HG03045 (cell line): ENCODE measurements around the gene ZNF773.
"Not testable (repeated sequence)": the region's sequence is repeated elsewhere in the genome, so short reads cannot be mapped to it uniquely, and the experiment has no call there.

Experiments used
- ATAC-seq: cut with Tn5 transposase; IDR thresholded peaks from one replicate; pipeline ENCODE4 v1.9.1; 2021; ENCODE audit warnings: mild to moderate bottlenecking, moderate library complexity; ENCODE audit not compliant: unreplicated experiment

ZNF773 gene

GRCh38 chr19:57499680-57500395, at the start of gene ZNF773:
Gene ZNF773, plus strand, starts transcription at chr19:57499938. Its CDS starts 143 bp downstream, at chr19:57500081.
- ATAC-seq, result peak; percentile 98

DNA sequence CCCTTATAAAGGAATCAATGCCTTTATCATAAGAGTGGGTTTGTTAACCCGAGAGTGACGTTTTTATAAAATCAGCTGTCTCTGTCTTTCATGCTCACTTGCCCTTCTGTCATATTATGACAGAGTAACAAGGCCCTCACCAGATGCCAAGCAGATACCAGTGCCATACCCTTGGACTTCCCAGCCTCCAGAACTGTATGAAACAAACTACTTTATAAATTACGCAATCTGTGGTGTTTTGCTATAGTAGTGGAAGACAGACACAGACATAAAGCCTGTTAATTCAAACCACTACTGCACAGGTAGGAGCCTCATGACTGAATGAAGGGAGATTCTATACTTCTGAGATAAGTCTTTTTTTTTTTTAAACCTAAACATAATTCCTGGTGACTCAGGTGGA, 47.4 kb upstream of the ZNF773 start:
- ATAC-seq, result no peak

DNA sequence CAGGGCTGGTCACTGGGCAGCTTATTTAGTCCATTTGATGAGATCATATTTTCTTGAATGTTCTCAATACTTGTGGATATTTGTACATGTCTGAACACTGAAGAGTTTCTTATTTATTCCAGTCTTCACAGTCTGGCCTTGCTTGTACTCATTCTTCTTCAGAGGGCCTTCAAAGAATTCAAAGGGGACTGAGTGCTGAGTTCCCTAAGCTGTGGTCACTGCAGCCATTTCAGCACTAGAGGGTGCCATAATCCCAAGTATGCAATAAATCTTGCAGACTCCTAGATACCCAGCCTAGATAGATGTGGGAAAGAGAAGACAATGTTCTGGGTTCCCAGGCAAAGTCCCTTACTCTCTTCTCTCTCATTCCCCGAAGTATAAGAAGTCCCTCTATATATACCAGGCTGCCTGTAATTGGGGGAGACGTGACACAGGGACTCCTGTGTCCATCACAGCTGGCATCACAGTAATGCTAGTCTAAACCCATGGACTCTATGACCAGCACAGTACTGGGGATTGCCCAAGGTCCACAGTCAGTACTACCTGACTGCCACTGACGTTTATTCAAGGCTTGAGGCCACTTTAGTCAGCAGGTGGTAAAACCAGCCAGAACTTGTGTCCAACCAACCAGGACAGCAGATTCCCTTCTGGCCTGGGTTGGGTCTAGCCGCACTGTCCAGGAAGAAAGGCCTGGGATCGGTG, 33.9 kb upstream of the ZNF773 start:
- ATAC-seq, result no peak

- no peak for ATAC-seq
These were observed 33.2 kb upstream of the ZNF773 start for GRCh38 chr19:57466489-57466888.

- no peak for ATAC-seq
These were observed 26.1 kb upstream of the ZNF773 start for GRCh38 chr19:57473646-57474045.

GRCh38 chr19:57477191-57478008, 22.3 kb upstream of the ZNF773 start, which contains the start of gene ZNF772:
Gene ZNF772, minus strand, starts transcription at chr19:57477566. Its CDS starts 257 bp downstream, at chr19:57477309.
- peak; percentile 84 for ATAC-seq

DNA sequence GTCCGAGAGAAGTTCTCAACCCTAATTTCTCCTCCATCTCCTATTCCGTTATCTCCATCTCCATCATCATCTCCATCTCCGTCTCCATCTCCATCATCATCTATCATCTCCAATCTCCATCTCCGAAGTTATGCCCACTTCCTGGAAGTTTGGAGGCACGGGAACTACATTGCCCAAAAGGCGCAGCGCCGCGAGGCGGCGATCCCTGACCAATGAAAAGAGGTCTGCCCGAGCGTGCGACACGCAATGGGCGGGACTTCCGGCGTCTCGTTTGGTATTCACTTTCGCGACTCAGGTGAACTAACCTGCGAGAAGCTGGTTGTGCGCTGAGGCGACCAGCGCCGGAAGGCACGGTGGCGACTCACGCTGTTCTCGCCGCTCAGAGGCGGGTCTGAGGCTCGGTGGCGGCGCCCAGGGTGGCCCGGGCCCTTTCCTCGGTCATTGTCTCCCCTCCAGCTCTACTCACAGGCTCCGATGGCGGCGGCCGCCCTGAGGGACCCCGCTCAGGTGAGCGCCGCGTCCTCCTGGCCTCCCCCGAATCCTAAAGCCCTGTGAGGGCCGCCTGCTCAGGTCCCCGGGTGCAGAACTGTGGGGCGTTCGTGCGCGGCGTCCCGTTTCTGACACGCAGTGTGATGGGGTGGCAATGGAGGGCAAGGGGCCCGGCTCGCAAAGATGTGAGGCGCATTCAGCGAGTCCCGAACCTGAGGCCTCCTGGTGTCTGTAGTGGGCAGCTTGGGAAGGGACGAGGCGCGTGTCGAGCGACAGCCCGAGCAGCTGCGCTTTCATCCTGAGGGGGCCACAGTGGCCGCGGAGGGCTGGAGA, 12.1 kb upstream of the ZNF773 start, which contains the start of gene ZNF419:
Gene ZNF419 (plus strand): TSS at position 274 of the 822 bp plus-strand sequence. CDS start 201 bp downstream, at position 475.
- peak; percentile 91 for ATAC-seq

- not testable (repeated sequence) for ATAC-seq
These were observed 11.5 kb upstream of the ZNF773 start for GRCh38 chr19:57488299-57488644.

- ATAC-seq, result not testable (repeated sequence)
These were observed 432 bp upstream of the ZNF773 start for GRCh38 chr19:57499332-57499679.

- not testable (repeated sequence) for ATAC-seq
These were observed 662 bp downstream of the ZNF773 start for GRCh38 chr19:57500400-57500799.

GRCh38 chr19:57506163-57506562, 6.4 kb downstream of the ZNF773 start:
- no peak for ATAC-seq

DNA sequence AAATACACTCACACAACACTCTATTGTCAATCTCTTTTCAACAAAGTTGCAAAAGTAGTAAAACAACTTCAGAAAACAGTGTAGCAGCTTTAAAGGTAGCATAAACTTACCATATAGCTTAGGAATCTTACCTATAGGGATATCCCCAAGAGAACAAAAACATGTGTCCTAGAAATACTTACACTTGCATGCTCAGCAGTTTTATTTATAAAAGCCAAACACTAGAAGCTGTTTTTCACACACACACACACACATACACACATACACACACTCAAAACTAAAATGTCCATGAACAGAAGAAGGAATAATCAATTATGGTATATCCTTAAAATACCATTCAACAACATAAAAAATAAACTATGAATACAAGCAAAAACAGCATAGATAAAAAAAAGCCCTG, 11.7 kb downstream of the ZNF773 start:
- ATAC-seq, result no peak

DNA sequence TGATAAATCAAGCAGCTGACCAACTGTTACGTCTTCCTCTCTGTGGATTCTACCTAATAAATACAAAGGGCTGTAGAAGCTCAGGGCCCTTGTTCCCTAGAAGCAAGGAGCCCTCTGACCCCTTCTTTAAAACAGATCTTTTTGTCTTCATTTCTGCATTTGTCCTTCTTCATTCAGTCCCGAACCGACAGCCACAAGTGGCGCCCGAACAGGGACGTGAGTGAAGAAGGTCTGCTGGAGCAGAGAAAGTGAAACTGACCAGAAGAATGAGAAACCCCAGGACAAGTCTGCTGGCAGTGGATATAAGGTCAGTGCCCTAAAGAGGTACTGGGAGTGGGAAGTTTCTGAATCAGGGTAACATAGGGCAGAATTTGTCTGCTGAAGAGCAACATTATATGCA, 13.1 kb downstream of the ZNF773 start:
- no peak for ATAC-seq

DNA sequence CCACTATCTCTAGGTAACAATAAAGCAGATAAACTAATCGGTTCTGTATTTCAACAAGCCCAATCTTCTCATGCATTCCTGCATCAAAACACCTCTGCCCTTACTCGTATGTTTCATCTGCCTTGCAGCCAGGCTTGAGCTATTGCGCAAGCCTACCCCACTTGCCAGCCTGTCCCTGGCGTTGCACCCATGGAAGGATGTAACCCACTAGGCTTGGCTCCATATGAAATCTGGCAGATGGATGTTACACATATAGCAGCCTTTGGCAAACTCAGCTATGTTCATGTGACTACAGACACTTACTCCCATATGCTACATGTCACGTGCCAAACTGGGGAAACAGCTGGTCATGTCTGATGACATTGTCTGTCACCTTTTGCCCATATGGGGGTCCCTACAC, 15.5 kb downstream of the ZNF773 start:
- ATAC-seq, result no peak

DNA sequence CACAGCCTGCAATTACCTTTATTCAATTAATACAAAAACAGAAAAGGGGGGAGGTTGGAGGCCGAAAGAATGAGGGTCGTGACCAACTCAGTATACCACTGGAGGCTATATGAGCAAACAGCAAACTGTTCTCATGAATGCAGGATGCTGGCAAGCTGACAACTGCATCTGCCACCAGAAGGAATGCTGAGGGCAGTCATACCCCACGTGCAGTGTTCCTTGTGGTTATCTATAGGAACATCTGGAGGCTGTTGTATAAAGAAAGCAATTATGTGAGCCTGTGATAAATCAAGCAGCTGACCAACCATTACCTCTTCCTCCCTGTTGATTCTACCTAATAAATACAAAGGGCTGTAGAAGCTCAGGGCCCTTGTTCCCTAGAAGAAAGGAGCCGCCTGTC, 18.3 kb downstream of the ZNF773 start:
- ATAC-seq, result not testable (repeated sequence)

DNA sequence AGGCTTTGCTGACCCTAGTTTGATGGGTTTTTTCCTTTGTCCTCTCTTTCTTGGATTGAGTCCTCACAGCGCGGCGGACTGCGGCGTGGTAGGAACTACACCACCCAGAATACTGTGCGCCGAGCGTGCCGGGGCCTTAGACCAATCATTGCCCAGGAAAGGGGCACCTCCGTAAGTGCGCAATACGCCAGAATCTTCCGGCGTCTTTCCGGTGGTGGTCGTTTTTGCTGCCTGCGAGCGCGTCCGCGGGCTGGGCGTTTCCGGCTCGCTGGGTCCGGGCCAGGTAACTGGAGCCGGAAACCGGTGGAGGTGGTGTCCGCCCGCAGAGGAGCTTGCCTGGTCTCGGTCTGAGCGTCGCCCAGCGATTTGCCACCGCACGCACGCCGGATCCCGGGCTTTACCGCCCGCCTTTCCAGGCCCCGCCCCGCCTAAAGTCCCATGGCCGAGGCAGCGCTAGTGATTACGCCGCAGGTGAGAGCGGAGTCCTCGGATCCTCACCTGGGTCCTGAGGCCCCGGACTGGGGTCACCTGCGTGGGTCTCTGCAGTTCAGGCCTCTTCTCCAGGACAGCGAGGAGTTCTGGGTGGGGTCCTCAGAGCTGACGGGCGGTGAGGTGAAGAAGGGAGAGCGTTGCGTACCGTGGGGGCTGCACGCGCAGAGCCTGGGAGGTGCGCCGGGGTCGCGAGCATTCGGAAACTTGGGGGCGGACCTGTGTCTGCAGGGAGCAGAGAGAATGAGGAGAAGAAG, 27.6 kb downstream of the ZNF773 start, which contains the start of gene ZNF549:
Gene ZNF549 (plus strand): TSS at position 221 of the 746 bp plus-strand sequence. CDS start 218 bp downstream, at position 439.
- peak; percentile 98 for ATAC-seq

- no peak for ATAC-seq
These were observed 38.3 kb downstream of the ZNF773 start for GRCh38 chr19:57537953-57538547.

DNA sequence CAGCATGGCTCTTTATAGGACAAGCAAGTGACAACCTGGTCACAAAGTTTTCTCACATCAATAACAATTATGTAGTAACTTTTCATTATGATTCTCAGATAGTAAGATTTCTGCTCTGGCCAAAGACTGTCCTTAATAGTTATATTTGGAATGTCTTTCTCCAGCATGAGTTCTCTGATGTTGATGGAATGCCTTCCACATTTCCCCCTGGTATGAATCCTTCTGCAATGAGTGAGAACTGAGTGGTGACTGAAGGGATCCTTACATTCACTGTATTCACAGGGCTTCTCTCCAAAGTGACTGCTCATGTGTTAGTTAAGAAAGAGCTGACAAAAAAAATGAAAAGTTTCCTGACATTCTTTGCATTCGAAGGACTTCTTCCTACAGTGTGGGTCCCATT, 46.8 kb downstream of the ZNF773 start:
- no peak for ATAC-seq

DNA sequence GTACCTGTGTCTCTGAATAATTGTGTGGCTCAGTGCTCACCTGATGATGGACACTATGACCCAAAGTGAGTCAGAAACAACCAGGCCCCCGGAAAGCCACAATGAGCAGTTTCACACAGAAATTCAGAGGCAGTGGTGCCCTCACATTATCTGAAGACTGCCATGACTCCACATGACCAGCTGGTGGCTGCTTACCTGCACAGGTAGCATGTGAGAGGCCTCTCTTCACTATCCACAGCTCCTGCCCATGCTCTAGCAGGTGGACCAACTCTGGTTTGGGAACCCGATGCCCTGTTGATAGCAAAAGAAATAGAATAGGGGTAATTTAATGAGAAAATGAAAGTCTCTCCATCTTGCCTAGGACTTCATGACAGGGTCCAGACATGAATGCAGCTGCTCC, 52.7 kb downstream of the ZNF773 start:
- ATAC-seq, result no peak
